Naive thymus-derived CD8-positive, alpha-beta T cell (primary cell): ENCODE data around the gene NFYC. TPM values are rescaled to one million over a fixed set of nuclear protein-coding genes. Genes with fewer than 3 reads are reported as not detected.

ENCODE experiments used
- ATAC-seq, 2 donors: fragments of 150-1000 bp; cut with Tn5 transposase in 1 of 2; sonication (Bioruptor Pico), chemical (Tn5 transposase) in 1 of 2; 1 replicate in 1 of 2; 2 replicates in 1 of 2; pipeline ENCODE4 v1.10.0; 2021; ENCODE audit warnings: mild to moderate bottlenecking in 2 of 2, moderate library complexity in 2 of 2
- POLR2A ChIA-PET: fragments of 350-600 bp; sonication (Branson Sonifier 250); formaldehyde crosslinking; loops from one replicate; lab custom pipeline; 2021; ENCODE audit warnings: antibody characterized with exemption; lab: Charles Lee
- DNase-seq, 10 donors: peaks; one replicate each; pipeline versions ENCODE4 v3.0.0 to v3.0.0-alpha.2; 2020 to 2022
- H3K27ac Mint-ChIP-seq, 10 donors: one replicate each; pipeline ENCODE4 v1.8.0; 2020 to 2022; ENCODE audit warnings: mild to moderate bottlenecking in 10 of 10, mixed read lengths in 10 of 10, moderate library complexity in 4 of 10, inconsistent platforms in 1 of 10
- H3K27me3 Mint-ChIP-seq, 5 donors: one replicate each; pipeline ENCODE4 v1.8.0; 2021 to 2022; ENCODE audit warnings: mixed read lengths in 5 of 5
- H3K36me3 Mint-ChIP-seq, 3 donors: one replicate each; pipeline ENCODE4 v1.8.0; 2020 to 2022; ENCODE audit warnings: mixed read lengths in 3 of 3, mild to moderate bottlenecking in 2 of 3, inconsistent platforms in 1 of 3
- H3K4me1 Mint-ChIP-seq, 4 donors: one replicate each; pipeline ENCODE4 v1.8.0; 2021 to 2022; ENCODE audit warnings: mixed read lengths in 4 of 4
- H3K4me3 Mint-ChIP-seq, 10 donors: one replicate each; pipeline ENCODE4 v1.8.0; 2020 to 2022; ENCODE audit warnings: mild to moderate bottlenecking in 10 of 10, mixed read lengths in 10 of 10, moderate library complexity in 6 of 10, inconsistent platforms in 1 of 10
- H3K9me3 Mint-ChIP-seq, 9 donors: one replicate each; pipeline ENCODE4 v1.8.0; 2020 to 2022; ENCODE audit warnings: mixed read lengths in 9 of 9, mild to moderate bottlenecking in 3 of 9, inconsistent platforms in 1 of 9, moderate library complexity in 1 of 9
- polyA plus RNA-seq, 3 donors: library from polyadenylated mRNA; unstranded; fragments of 300-500 nt; fragmentation: Illumina TruSeq; gene quantifications; one replicate each; pipeline ENCODE4 v1.2.3, GENCODE V29; 2021
- total RNA-seq, 8 experiments: library from RNA in 2 of 8; stranded (reverse) in 2 of 8; gene quantifications; one replicate each; pipeline ENCODE4 v1.2.3 and lab custom pipeline; 2021 to 2026

NFYC gene
- total and polyA plus RNA-seq, 5 experiments from 2014 or later, result 32.5 to 67.2 (median 46.9) TPM

DNA sequence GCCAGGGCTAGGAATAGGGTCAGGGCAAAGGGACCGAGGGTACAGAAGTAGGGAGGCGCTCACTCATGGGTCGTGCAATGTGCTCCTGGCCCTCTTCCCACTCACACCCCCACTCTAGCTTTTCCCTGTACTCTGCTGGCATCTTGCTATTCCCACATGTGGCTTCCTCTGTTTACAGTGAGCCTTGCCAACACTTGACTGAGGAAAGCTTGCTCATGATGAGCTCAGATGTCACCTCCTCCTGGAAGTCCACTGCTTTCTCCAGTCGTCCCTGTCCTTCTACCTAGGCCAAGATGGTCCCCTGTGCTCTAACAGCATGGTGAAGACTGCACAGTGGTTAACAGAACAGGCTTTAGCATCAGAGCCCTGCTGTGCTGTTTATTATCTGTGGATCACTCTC lies 18.1 kb upstream of the NFYC start:
- DNase-seq (no peak), ATAC-seq (no peak)
- POLR2A ChIA-PET, result no interaction called here
- Mint-ChIP-seq H3K4me1 (peaks cover 0 to 6% (median 2%) of the 10 kb centered on the region in 4 donors), H3K36me3 (no peaks in the 10 kb centered on the region), H3K27me3 (peaks cover 0 to 9% (median 4%) of the 10 kb centered on the region in 5 donors), H3K27ac (no peak overlapping the region), H3K4me3 (no peak overlapping the region), H3K9me3 (no peaks in the 10 kb centered on the region)

DNA sequence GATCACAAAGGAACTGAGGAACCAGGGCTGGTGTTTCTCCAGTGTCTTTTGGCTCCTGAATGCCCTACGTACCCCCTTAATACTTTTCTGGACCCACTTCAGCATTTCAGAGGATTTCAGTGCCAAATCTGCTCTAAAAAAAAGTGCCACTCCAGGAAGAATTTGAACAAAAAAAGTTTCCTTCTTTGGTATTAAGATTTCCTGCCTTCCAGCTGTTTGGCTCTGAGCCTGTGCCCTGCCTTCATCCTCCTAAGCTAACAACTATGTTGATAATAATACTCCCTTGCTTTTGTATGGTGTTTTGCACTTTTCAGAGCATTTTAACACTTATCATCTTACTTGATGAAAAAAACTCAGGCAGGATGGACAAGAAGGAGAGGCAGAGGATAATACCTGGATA lies 15.0 kb upstream of the NFYC start:
- DNase-seq (no peak), ATAC-seq (no peak)
- Mint-ChIP-seq H3K9me3 (no peaks in the 10 kb centered on the region), H3K36me3 (no peaks in the 10 kb centered on the region), H3K4me1 (no peaks in the 10 kb centered on the region), H3K4me3 (no peak overlapping the region), H3K27me3 (peaks cover 0 to 9% (median 4%) of the 10 kb centered on the region in 5 donors), H3K27ac (peak overlapping the region in 1 of 10 donors; percentile 50)
- POLR2A ChIA-PET, result no interaction called here

DNA sequence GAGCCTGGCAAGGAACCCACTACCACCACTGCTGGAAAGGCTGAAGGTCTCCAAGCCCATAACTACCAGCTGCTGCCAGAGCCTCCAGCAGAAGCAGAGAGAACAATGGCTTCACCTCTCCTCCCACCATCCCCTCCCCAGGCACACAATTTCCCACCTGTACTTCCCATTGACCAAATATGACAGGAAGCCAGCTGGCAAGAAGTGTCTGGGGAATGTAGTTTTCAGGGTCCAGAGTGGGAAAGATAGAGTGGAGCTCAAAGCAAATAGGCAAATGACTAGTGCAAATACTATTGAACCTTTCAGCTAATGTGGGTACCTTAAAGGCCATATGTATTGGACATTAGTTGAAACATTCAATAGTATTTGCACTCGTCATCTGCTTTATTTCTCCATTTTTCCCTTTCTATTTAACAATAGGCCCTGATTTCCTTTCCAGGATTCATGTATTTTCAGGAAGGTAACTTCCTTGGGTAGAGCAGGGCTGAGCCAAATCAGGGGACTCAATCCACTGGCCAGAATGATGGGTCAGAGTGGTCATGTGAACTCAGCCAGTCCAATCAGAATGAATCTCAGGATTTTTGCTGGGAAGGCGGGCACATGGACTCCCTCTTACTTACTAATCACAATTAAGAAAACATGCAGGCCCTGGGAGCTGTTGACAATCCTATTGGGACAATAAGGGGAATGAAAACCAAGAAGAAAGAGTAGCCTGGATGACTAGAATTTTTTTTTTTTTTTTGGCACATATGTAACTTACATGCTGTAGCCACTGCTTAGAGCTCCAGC lies 12.1 kb upstream of the NFYC start:
- Mint-ChIP-seq H3K4me1 (no peaks in the 10 kb centered on the region), H3K27ac (peak overlapping the region in 1 of 10 donors; percentile 15), H3K9me3 (no peaks in the 10 kb centered on the region), H3K36me3 (no peaks in the 10 kb centered on the region), H3K4me3 (no peak overlapping the region), H3K27me3 (peaks cover 0 to 7% (median 0%) of the 10 kb centered on the region in 5 donors)
- ATAC-seq (no peak), DNase-seq (no peak)
- POLR2A ChIA-PET, result interaction anchor here (0.6 to 1.0 kb wide), 2 partner anchors 10 to 125 kb away, joined by 5 to 6 read pairs; no protein-coding TSS in a partner anchor

DNA sequence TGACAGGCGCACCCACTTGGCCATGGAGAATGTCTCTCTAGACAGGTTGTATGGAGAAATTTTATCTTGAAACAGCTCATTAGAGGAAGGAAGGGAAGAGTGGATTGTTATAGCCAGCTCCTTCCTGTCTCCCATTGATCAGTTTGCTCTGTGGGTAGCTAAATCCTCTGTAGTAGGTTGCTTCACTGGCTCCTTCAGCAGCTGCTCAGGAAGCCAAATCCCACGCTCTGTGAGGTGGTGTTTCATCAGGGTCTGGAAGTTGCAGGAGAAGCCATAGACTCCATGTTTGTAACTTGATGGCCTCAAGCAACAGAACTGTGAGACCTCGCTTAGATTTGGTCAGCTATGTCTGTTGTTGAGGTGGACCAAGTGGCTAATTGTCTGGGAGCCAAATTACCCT lies 6.8 kb upstream of the NFYC start:
- no peak for DNase-seq
- no peak overlapping the region for H3K4me3 Mint-ChIP-seq
- no peaks in the 10 kb centered on the region for H3K27me3 Mint-ChIP-seq
- POLR2A ChIA-PET, result interaction anchor here (0.6 to 1.2 kb wide), 2 partner anchors 101 to 178 kb away, joined by 3 to 5 read pairs; partner anchors contain the start of gene CITED4
- peaks cover 0 to 4% (median 0%) of the 10 kb centered on the region in 9 donors for H3K9me3 Mint-ChIP-seq
- H3K36me3 Mint-ChIP-seq, result peaks cover 4 to 8% (median 7%) of the 10 kb centered on the region in 3 donors
- no peak overlapping the region for H3K27ac Mint-ChIP-seq
- no peak for ATAC-seq
- peaks cover 3 to 11% (median 4%) of the 10 kb centered on the region in 4 donors for H3K4me1 Mint-ChIP-seq

GRCh38 chr1:40687059-40687458 lies 4.4 kb upstream of the NFYC start:
- Mint-ChIP-seq H3K27ac (peak overlapping the region in 3 of 10 donors; percentile 21 to 48 (median 33)), H3K4me1 (peaks cover 8 to 32% (median 22%) of the 10 kb centered on the region in 4 donors), H3K9me3 (peaks cover 0 to 4% (median 0%) of the 10 kb centered on the region in 9 donors), H3K27me3 (no peaks in the 10 kb centered on the region), H3K4me3 (no peak overlapping the region), H3K36me3 (peaks cover 4 to 8% (median 7%) of the 10 kb centered on the region in 3 donors)
- no peak for DNase-seq
- POLR2A ChIA-PET, result interaction anchor here (0.7 kb wide), 2 partner anchors 10 to 77 kb away, joined by 3 read pairs; no protein-coding TSS in a partner anchor
- ATAC-seq, result no peak

GRCh38 chr1:40687661-40688060 lies 3.8 kb upstream of the NFYC start:
- Mint-ChIP-seq H3K27me3 (no peaks in the 10 kb centered on the region), H3K36me3 (peaks cover 4 to 8% (median 7%) of the 10 kb centered on the region in 3 donors), H3K4me3 (no peak overlapping the region), H3K9me3 (peaks cover 0 to 4% (median 0%) of the 10 kb centered on the region in 9 donors), H3K4me1 (peaks cover 14 to 38% (median 28%) of the 10 kb centered on the region in 4 donors), H3K27ac (peak overlapping the region in 3 of 10 donors; percentile 27 to 44 (median 36))
- DNase-seq (no peak), ATAC-seq (no peak)
- POLR2A ChIA-PET, result interaction anchor here (0.7 kb wide), 2 partner anchors 10 to 77 kb away, joined by 3 read pairs; no protein-coding TSS in a partner anchor

DNA sequence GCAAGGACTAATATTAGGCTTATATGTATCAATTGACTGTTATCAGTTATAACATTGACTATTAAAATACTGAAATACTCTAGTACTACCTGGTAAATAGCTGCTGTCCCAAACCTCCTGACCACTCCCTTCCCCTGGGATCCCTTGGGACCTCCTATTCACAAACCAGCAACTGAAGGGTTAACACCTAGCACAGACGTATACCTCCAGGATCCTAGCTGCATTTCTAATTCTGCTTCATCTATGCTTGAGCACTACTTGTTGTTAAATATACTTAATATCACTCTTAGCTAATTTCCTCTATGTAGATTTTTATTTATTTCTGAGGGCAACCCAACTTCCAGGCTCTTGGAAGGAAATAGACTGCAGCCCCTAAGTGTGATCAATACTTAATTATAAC lies 1.8 kb upstream of the NFYC start:
- Mint-ChIP-seq H3K4me3 (no peak overlapping the region), H3K27me3 (no peaks in the 10 kb centered on the region)
- POLR2A ChIA-PET, result interaction anchor here (0.6 kb wide), 1 partner anchor 10 kb away, joined by 6 read pairs; no protein-coding TSS in a partner anchor

GRCh38 chr1:40690771-40691537 lies 550 bp upstream of the NFYC start:
- peaks cover 0 to 4% (median 0%) of the 10 kb centered on the region in 9 donors for H3K9me3 Mint-ChIP-seq
- peaks cover 4 to 11% (median 7%) of the 10 kb centered on the region in 3 donors for H3K36me3 Mint-ChIP-seq
- peak overlapping the region; percentile 89 to 100 (median 96) for H3K4me3 Mint-ChIP-seq
- ATAC-seq (peak in 1 of 2 donors; percentile 1), DNase-seq (peak in 1 of 10 donors; percentile 29)
- H3K27me3 Mint-ChIP-seq, result no peaks in the 10 kb centered on the region
- POLR2A ChIA-PET, result interaction anchor here (0.5 to 4.2 kb wide), 31 partner anchors 9 to 1819 kb away, joined by 3 to 120 read pairs (median 4); partner anchors contain the start of genes CAP1, CITED4, RIMS3 and ZNF684
- peaks cover 27 to 63% (median 58%) of the 10 kb centered on the region in 4 donors for H3K4me1 Mint-ChIP-seq
- H3K27ac Mint-ChIP-seq, result peak overlapping the region; percentile 92 to 99 (median 97)

More for the DNA sequence above, 1.8 kb upstream of the NFYC start:
- Mint-ChIP-seq H3K36me3 (peaks cover 4 to 10% (median 7%) of the 10 kb centered on the region in 3 donors), H3K9me3 (peaks cover 0 to 4% (median 0%) of the 10 kb centered on the region in 9 donors), H3K27ac (peak overlapping the region in 7 of 10 donors; percentile 18 to 77 (median 48)), H3K4me1 (peaks cover 25 to 59% (median 48%) of the 10 kb centered on the region in 4 donors)
- no peak for ATAC-seq
- DNase-seq, result no peak

DNA sequence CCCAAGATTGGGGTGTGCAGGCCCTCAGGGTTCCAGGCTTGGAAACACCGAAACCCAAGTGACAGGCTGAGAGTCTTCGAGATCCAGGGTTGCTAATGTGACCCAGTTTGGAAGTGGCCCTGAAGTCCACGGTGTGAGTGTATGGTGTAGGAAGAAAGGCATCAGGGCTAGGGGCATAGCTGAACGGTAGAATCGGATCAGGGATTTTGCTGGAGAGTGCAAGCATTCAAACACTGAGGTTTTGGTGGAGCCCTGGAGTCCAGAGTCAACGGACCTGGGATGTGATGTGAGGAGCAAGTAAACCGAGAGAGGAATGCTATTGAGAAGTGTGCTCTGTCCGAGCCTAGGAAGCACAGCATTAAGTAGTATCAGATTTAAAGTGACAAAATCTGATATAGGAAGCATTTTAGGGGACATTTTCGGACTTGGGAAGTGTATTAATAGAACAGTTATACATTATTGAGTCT lies 958 bp downstream of the NFYC start:
- Mint-ChIP-seq H3K4me3 (peak overlapping the region; percentile 89 to 100 (median 96)), H3K36me3 (peaks cover 3 to 16% (median 4%) of the 10 kb centered on the region in 3 donors), H3K4me1 (peaks cover 36 to 77% (median 73%) of the 10 kb centered on the region in 4 donors), H3K27me3 (no peaks in the 10 kb centered on the region), H3K27ac (peak overlapping the region; percentile 92 to 99 (median 97)), H3K9me3 (peaks cover 0 to 3% (median 0%) of the 10 kb centered on the region in 9 donors)
- DNase-seq (no peak), ATAC-seq (no peak)
- POLR2A ChIA-PET, result interaction anchor here (0.8 to 4.2 kb wide), 22 partner anchors 10 to 653 kb away, joined by 3 to 120 read pairs (median 7); partner anchors contain the start of genes CAP1, CITED4, CTPS1 and RIMS3

GRCh38 chr1:40693425-40693824 lies 1.9 kb downstream of the NFYC start:
- Mint-ChIP-seq H3K36me3 (peaks cover 0 to 14% (median 3%) of the 10 kb centered on the region in 3 donors), H3K9me3 (no peaks in the 10 kb centered on the region), H3K4me1 (peaks cover 33 to 79% (median 77%) of the 10 kb centered on the region in 4 donors), H3K27me3 (no peaks in the 10 kb centered on the region), H3K27ac (peak overlapping the region in 9 of 10 donors; percentile 16 to 99 (median 96)), H3K4me3 (peak overlapping the region in 9 of 10 donors; percentile 43 to 99 (median 90))
- POLR2A ChIA-PET, result interaction anchor here (1.1 to 4.2 kb wide), 2 partner anchors 12 to 169 kb away, joined by 4 to 120 read pairs; partner anchors contain the start of gene CITED4
- ATAC-seq, result no peak
- DNase-seq, result no peak

GRCh38 chr1:40694353-40694874 lies 2.9 kb downstream of the NFYC start:
- Mint-ChIP-seq H3K36me3 (peaks cover 0 to 14% (median 3%) of the 10 kb centered on the region in 3 donors), H3K27me3 (no peaks in the 10 kb centered on the region), H3K9me3 (no peaks in the 10 kb centered on the region), H3K4me3 (peak overlapping the region in 8 of 10 donors; percentile 5 to 96 (median 50)), H3K4me1 (peaks cover 33 to 87% (median 82%) of the 10 kb centered on the region in 4 donors), H3K27ac (peak overlapping the region in 8 of 10 donors; percentile 9 to 97 (median 67))
- DNase-seq, result no peak
- no peak for ATAC-seq
- POLR2A ChIA-PET, result interaction anchor here (4.2 kb wide), 1 partner anchor 11 kb away, joined by 120 read pairs; no protein-coding TSS in a partner anchor
